RWPE2 (cell line): ENCODE results near the gene DRGX.

Experiments
- ATAC-seq: fragments of 200-7000 bp; cut with Tn5 transposase; 3 replicates; pipeline ENCODE4 v1.9.1; 2021; ENCODE audit warnings: low read depth
- DNase-seq: peaks from one replicate; pipeline ENCODE4 v3.0.0-alpha.2; 2020; ENCODE audit warnings: low spot score
- H3K27ac ChIP-seq: fragments of 450-650 bp; 2 replicates; pipeline ENCODE4 v1.5.1; 2017; ENCODE audit warnings: mild to moderate bottlenecking; ENCODE audit not compliant: poor library complexity, severe bottlenecking
- H3K27me3 ChIP-seq: fragments of 250-450 bp; sonication (Bioruptor Pico); 2 replicates; pipeline ENCODE4 v1.5.1; 2021; ENCODE audit warnings: mild to moderate bottlenecking, moderate library complexity; ENCODE audit not compliant: insufficient read depth, poor library complexity, severe bottlenecking
- H3K36me3 ChIP-seq: fragments of 250-450 bp; sonication (Bioruptor Pico); 2 replicates; pipeline ENCODE4 v1.5.1; 2020; ENCODE audit warnings: low read depth, mild to moderate bottlenecking, moderate library complexity
- H3K4me1 ChIP-seq: fragments of 250-450 bp; sonication (Bioruptor Pico); 2 replicates; pipeline ENCODE4 v1.5.1; 2021; ENCODE audit warnings: mild to moderate bottlenecking, moderate library complexity; ENCODE audit not compliant: insufficient read depth, poor library complexity, severe bottlenecking
- H3K4me3 ChIP-seq: fragments of 250-450 bp; sonication (Bioruptor Pico); 2 replicates; pipeline ENCODE4 v1.5.1; 2021; ENCODE audit warnings: mild to moderate bottlenecking, moderate library complexity; ENCODE audit not compliant: severe bottlenecking
- H3K9me3 ChIP-seq: fragments of 250-450 bp; sonication (Bioruptor Pico); 2 replicates; pipeline ENCODE4 v1.5.1; 2021; ENCODE audit warnings: mild to moderate bottlenecking, moderate library complexity; ENCODE audit not compliant: severe bottlenecking
- TF ChIP-seq, protein P1 (sequence below): fragments of 450-650 bp; IDR thresholded peaks from one replicate; pipeline ENCODE4 v1.5.1; 2017; ENCODE audit warnings: mild to moderate bottlenecking, moderate library complexity; ENCODE audit not compliant: poor library complexity, severe bottlenecking

DRGX gene

DNA sequence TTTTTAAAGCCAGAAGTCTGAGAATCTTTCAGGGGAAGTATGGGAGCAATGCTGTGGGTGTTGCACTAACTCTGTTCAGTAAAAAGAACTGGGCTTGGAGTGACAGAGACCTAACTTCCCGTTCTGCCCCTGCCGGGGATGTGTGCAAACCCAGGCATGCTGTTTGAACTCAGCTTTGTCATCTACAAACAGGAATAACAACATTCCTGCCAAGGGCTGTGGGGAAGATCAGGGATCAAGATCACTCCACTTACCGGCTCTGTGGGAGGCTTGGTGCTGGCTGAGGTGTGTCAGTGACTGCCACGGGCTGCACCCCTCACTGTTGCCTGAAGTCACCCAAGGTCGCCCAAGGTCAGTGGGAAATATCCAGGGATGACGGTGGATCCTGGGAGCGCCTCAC is 23.1 kb upstream of the DRGX start:
- Histone ChIP-seq H3K27me3 (no peaks in the 10 kb centered on the region), H3K9me3 (no peaks in the 10 kb centered on the region), H3K4me3 (no peak overlapping the region), H3K36me3 (no peaks in the 10 kb centered on the region), H3K4me1 (peaks cover 8% of the 10 kb centered on the region), H3K27ac (peak overlapping the region; percentile 46)
- ATAC-seq = peak; percentile 98
- TF ChIP-seq, protein P1, sequence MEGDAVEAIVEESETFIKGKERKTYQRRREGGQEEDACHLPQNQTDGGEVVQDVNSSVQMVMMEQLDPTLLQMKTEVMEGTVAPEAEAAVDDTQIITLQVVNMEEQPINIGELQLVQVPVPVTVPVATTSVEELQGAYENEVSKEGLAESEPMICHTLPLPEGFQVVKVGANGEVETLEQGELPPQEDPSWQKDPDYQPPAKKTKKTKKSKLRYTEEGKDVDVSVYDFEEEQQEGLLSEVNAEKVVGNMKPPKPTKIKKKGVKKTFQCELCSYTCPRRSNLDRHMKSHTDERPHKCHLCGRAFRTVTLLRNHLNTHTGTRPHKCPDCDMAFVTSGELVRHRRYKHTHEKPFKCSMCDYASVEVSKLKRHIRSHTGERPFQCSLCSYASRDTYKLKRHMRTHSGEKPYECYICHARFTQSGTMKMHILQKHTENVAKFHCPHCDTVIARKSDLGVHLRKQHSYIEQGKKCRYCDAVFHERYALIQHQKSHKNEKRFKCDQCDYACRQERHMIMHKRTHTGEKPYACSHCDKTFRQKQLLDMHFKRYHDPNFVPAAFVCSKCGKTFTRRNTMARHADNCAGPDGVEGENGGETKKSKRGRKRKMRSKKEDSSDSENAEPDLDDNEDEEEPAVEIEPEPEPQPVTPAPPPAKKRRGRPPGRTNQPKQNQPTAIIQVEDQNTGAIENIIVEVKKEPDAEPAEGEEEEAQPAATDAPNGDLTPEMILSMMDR = no peak
- DNase-seq = no peak

DNA sequence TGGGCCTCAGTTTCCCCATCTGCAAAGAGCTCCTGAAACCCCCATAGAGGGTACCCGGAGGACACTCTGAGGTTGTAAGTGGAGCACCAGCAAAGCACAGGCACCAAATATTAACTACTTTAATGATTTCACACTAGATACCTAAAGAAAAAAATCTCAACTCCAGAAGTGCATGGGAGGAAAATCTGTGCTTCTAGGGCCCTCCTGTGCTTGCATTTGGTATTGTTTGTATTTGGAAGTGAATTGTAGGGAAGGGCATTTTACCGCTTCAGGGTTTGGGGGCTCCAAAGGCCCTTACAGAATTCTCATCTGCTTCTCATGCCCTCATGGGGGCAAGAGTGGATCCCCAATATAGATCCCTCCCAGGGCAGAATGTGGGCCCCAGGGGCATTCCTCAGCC is 22.4 kb upstream of the DRGX start:
- DNase-seq = no peak
- peaks cover 8% of the 10 kb centered on the region for H3K4me1 ChIP-seq
- H3K36me3 ChIP-seq = no peaks in the 10 kb centered on the region
- ATAC-seq = no peak
- no peaks in the 10 kb centered on the region for H3K27me3 ChIP-seq
- TF ChIP-seq, protein P1 = no peak
- peak overlapping the region; percentile 46 for H3K27ac ChIP-seq
- H3K4me3 ChIP-seq = no peak overlapping the region
- no peaks in the 10 kb centered on the region for H3K9me3 ChIP-seq

DNA sequence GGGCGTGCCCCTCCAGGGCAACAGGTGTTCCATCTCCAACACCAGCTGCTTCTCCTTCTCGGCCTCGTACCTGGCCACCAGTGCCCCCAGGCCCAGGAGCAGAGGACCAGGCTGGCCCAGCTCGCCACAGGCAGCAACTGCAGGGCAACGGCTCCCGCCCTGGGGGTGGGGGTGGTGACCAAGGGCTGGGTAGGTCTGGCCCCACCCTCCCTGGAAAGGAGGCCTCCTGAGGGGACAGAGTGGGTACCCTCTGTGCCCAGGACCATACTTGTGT is 22.1 kb upstream of the DRGX start:
- Histone ChIP-seq H3K36me3 (no peaks in the 10 kb centered on the region), H3K27ac (no peak overlapping the region), H3K9me3 (no peaks in the 10 kb centered on the region), H3K4me3 (no peak overlapping the region), H3K4me1 (peaks cover 8% of the 10 kb centered on the region), H3K27me3 (no peaks in the 10 kb centered on the region)
- no peak for DNase-seq
- no peak for ATAC-seq
- TF ChIP-seq, protein P1 = no peak

DNA sequence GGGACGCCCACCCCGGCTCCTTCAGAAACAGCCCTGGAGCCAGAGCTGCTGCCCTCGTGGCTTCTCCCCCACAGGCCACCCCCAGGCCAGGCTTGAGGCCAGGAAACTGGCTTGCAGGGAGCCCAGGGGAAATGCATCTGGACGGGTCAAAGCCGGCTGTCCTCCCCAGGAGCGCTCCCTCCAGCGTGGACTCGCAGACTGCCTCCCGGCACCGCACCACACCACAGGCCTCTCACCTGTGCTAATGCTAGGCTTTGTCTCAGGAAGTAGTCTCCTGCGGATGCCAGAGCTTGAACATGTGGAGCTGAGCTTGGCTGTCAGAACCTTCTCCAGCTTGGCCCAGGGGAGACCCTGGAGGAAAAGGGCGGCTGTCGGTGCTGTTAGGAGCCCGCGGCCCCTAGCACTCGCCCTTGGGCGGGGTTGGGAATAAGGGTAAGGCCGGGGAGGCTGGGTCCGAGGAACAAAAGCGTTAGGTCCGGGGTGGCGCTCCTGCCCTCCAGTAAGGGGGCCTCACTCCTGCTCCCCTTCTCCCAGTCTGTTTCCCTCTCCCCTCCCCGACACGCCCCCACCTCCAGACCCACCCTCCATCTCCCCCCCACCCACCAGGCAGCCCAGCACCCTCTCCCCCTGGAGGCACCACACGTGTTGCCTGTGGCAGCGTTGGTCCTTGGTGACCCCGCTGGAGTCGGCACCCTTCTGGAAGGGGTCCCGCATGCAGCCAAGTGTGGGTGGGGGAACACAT is 21.6 kb upstream of the DRGX start:
- TF ChIP-seq, protein P1 = no peak
- Histone ChIP-seq H3K4me3 (no peak overlapping the region), H3K36me3 (no peaks in the 10 kb centered on the region), H3K27ac (no peak overlapping the region), H3K27me3 (no peaks in the 10 kb centered on the region), H3K9me3 (no peaks in the 10 kb centered on the region), H3K4me1 (peaks cover 8% of the 10 kb centered on the region)
- ATAC-seq (no peak), DNase-seq (no peak)

DNA sequence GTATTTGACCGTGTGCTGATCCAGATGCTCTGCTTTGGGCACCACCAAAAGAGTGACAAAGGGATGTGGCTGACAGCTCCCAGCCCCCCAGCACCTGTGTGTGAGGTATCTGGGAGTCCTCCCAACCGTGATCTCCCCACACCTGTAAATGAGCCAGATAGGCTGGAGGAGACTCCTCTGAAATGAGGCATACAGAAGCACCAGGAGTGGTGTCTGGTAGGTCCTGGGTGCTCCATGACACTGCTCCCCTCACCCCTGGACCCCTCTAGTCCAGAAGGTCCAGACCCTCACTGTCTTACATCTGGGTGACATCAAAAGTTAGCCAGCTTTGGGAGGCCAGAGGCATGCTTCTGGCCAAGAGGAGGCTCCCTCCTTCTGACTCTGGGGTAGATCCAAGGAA is 20.0 kb upstream of the DRGX start:
- H3K27ac ChIP-seq = no peak overlapping the region
- DNase-seq (no peak), ATAC-seq (no peak)
- H3K9me3 ChIP-seq = no peaks in the 10 kb centered on the region
- H3K27me3 ChIP-seq = no peaks in the 10 kb centered on the region
- peaks cover 8% of the 10 kb centered on the region for H3K4me1 ChIP-seq
- H3K4me3 ChIP-seq = no peak overlapping the region
- H3K36me3 ChIP-seq = no peaks in the 10 kb centered on the region
- TF ChIP-seq, protein P1 = no peak
